ENCODE results near the gene ARR3.
A peak's percentile ranks its signal among the peaks of the same experiment; 100 is the strongest.

ARR3 gene

DNA sequence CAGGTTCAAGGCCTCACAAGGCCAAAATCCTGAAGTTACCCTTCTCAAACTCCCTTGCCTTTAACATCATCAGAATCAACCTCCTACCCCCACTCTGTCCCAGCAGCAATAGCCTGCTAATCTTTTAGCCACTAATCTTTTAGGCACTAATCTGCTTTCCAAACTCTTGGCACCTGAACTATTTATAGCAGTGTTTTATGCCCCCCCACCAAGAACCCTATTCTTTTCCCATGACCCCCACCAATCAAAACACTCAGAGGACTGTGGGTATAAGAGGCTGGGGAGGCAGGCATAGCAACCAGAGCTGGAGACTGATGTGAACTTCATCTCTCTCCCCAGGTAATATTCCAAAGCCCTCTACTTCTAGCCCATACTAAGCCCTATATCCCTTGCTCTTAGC is at the start of gene ARR3:
Gene ARR3, plus strand, starts transcription at position 301 of the 400 bp plus-strand sequence. CDS start 1,052 bp downstream, outside the sequence.
- CTCF ChIA-PET = no interaction called here
- POLR2A ChIA-PET (ENCODE audit: low non-redundant PET) = no interaction called here
- TF ChIP-seq, protein P1, sequence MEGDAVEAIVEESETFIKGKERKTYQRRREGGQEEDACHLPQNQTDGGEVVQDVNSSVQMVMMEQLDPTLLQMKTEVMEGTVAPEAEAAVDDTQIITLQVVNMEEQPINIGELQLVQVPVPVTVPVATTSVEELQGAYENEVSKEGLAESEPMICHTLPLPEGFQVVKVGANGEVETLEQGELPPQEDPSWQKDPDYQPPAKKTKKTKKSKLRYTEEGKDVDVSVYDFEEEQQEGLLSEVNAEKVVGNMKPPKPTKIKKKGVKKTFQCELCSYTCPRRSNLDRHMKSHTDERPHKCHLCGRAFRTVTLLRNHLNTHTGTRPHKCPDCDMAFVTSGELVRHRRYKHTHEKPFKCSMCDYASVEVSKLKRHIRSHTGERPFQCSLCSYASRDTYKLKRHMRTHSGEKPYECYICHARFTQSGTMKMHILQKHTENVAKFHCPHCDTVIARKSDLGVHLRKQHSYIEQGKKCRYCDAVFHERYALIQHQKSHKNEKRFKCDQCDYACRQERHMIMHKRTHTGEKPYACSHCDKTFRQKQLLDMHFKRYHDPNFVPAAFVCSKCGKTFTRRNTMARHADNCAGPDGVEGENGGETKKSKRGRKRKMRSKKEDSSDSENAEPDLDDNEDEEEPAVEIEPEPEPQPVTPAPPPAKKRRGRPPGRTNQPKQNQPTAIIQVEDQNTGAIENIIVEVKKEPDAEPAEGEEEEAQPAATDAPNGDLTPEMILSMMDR (conservative IDR thresholded peaks at IDR 0.05; ENCODE audit: low read depth) = no peak
- DNase-seq (ENCODE audit: low spot score) = no peak
- H3K27ac ChIP-seq = no peak within 1 kb of the TSS

- H3K27ac ChIP-seq = 0 out of 2 replicates have a peak overlapping the region, but pooled peaks have one; percentile 15
- TF ChIP-seq, protein P1 (conservative IDR thresholded peaks at IDR 0.05; ENCODE audit: low read depth) = no peak
- ChIA-PET POLR2A (ENCODE audit: low non-redundant PET) (no interaction called here), CTCF (no interaction called here)
- DNase-seq (ENCODE audit: low spot score) = peak; percentile 36
These were observed 48.0 kb upstream of the ARR3 start for GRCh38 chrX:70219938-70220764.

DNA sequence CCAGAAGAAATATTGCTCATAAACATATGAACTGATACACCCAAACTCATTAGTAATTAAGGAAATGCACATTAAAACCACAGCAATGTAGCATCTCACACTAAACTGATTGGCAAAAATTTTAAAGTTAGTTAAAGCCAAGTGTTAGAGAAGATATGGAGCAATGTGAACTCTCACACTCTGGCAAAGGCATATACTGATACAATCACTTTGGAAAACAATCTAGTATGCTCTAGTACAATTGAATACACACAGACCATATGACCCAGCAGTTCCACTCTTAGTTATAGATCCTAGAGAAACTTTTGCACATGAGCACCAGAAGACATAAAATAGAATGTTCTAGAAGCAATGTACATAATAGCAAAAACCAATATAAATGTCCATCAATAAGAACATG is 42.1 kb upstream of the ARR3 start:
- CTCF ChIA-PET = interaction anchor here (0.6 kb wide), 1 partner anchor 29 kb away, joined by 5 read pairs; no protein-coding TSS in a partner anchor
- TF ChIP-seq, protein P1 (conservative IDR thresholded peaks at IDR 0.05; ENCODE audit: low read depth) = no peak
- no peak overlapping the region for H3K27ac ChIP-seq
- DNase-seq (ENCODE audit: low spot score) = no peak
- POLR2A ChIA-PET (ENCODE audit: low non-redundant PET) = no interaction called here

DNA sequence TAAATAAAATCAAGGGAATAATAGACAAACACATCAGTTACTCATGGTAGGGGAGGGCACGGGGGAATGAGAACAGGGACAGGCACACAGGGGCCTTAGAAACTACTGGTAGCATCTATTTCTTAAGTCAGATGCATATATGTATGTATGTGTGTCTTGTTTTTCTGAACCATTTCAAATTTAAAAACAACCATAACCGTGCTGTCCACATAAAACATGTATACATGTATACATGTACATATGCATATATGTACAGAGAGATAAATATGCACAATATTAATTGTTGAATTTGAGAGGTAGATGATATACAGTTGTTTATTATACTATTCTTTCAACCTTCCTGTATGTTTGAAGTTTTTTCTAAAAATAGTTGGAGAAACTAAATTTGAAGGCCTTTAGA is 41.4 kb upstream of the ARR3 start:
- H3K27ac ChIP-seq = no peak overlapping the region
- CTCF ChIA-PET = no interaction called here
- TF ChIP-seq, protein P1 (conservative IDR thresholded peaks at IDR 0.05; ENCODE audit: low read depth) = no peak
- POLR2A ChIA-PET (ENCODE audit: low non-redundant PET) = no interaction called here
- no peak for DNase-seq (ENCODE audit: low spot score)

GRCh38 chrX:70231666-70232065 is 36.5 kb upstream of the ARR3 start:
- TF ChIP-seq, protein P1 (conservative IDR thresholded peaks at IDR 0.05; ENCODE audit: low read depth) = no peak
- DNase-seq (ENCODE audit: low spot score) = no peak

DNA sequence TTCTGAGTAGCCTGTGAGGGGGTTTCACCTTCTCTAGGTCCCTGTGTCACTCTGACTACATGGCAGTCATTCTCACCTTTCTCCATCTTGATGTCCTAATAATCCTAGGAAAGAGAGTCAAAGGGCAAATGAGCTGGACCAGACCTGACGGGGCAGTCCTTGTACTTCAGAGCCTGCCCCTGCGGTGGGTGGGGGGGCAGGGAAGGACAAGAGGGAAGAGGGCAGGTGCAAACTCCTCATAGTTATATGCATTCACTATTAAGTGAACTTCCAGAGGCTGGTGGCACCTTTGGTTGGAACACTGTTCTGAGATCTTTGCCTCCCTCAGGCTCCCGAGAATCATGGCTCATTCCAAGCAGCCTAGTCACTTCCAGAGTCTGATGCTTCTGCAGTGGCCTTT is 33.8 kb upstream of the ARR3 start, which contains the start of gene AWAT1:
Gene AWAT1, plus strand, starts transcription at position 301 of the 400 bp plus-strand sequence. Its CDS starts 41 bp downstream, at position 342.
- CTCF ChIA-PET = interaction anchor here (0.9 kb wide), 1 partner anchor 196 kb away, joined by 4 read pairs; no protein-coding TSS in a partner anchor
- TF ChIP-seq, protein P1 (conservative IDR thresholded peaks at IDR 0.05; ENCODE audit: low read depth) = no peak
- no peak within 1 kb of the TSS for H3K27ac ChIP-seq
- POLR2A ChIA-PET (ENCODE audit: low non-redundant PET) = no interaction called here
- no peak for DNase-seq (ENCODE audit: low spot score)

More at GRCh38 chrX:70231666-70232065, 36.5 kb upstream of the ARR3 start:
- POLR2A ChIA-PET (ENCODE audit: low non-redundant PET) = no interaction called here
- CTCF ChIA-PET = no interaction called here
- no peak overlapping the region for H3K27ac ChIP-seq
